ENCODE results near the gene KRT82.

Gene KRT82

DNA sequence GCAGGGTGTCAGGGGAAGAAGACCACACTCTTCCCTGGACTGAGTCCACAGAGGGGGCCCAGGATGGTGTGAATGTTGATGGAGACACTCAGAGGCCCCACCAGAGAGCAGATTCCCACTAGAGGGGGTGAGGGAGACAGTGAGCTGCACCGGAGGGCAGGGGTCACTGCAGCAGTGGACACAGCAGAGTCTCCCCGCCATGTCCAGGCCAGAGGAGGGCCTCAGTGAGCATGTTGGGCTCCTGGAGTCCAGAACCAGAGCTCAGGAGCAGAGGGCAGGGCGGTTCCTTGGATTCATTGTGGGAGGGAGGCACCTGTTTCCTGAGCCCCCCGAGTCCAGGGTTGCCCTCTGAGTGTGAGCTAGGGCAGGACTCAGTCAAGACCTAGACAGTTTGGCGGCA is 1.8 kb upstream of the KRT82 start:
- TF ChIP-seq CTCF (IDR thresholded peaks at IDR 0.05; ENCODE audit: borderline replicate concordance, insufficient read depth, low read depth, low read length), result no peak
- no peak overlapping the region for H3K4me3 ChIP-seq (ENCODE audit: low read depth, low read length)

DNA sequence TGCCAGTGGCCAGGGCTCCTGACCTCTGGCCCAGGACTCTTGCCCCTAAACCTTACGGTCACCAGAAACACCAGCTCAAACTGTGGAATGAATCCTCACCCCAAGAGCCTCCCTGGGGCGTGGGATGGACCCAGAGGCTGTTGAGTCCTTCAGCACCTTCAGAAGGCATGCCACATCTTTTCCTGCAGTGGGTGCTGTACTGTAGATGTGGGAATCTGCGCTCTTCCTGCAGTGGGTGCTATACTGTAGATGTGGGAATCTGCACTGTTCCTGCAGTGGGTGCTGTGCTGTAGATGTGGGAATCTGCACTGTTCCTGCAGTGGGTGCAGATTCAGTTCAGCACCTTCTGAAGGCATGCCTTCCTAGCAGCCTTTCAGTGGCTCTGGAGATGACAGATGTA is 1.2 kb downstream of the KRT82 start:
- no peak for TF ChIP-seq CTCF (IDR thresholded peaks at IDR 0.05; ENCODE audit: borderline replicate concordance, insufficient read depth, low read depth, low read length)
- no peak overlapping the region for H3K4me3 ChIP-seq (ENCODE audit: low read depth, low read length)

- TF ChIP-seq CTCF (IDR thresholded peaks at IDR 0.05; ENCODE audit: borderline replicate concordance, insufficient read depth, low read depth, low read length), result no peak
Measured at GRCh38 chr12:52403561-52403960, 2.6 kb downstream of the KRT82 start.

GRCh38 chr12:52402873-52403540 is 3.1 kb downstream of the KRT82 start:
- TF ChIP-seq CTCF (IDR thresholded peaks at IDR 0.05; ENCODE audit: borderline replicate concordance, insufficient read depth, low read depth, low read length), result no peak

More at GRCh38 chr12:52403561-52403960, 2.6 kb downstream of the KRT82 start:
- no peak overlapping the region for H3K4me3 ChIP-seq (ENCODE audit: low read depth, low read length)

DNA sequence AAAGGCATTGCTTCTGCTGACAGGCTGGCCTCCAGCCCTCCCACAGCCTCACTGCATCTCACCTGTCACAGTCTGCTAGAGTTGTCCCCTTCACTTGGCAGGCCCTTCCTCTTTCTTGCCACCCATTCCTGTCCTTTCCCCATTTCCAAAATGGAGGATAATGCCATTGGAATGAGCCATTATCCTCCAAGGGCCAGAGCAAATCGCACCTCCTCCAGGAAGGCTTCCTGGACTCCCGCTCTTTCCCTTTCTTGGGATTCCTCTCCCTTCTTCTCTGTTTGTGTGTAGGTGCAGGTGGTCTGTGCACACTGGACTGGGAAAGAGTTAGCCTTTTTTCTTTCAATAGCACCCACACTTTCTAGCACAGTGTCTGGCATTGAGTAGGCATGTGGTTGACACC is 3.8 kb downstream of the KRT82 start:
- TF ChIP-seq CTCF (IDR thresholded peaks at IDR 0.05; ENCODE audit: borderline replicate concordance, insufficient read depth, low read depth, low read length), result no peak

More at GRCh38 chr12:52402873-52403540, 3.1 kb downstream of the KRT82 start:
- H3K4me3 ChIP-seq (ENCODE audit: low read depth, low read length), result no peak overlapping the region

GRCh38 chr12:52401926-52402325 is 4.2 kb downstream of the KRT82 start:
- no peak overlapping the region for H3K4me3 ChIP-seq (ENCODE audit: low read depth, low read length)
- TF ChIP-seq CTCF (IDR thresholded peaks at IDR 0.05; ENCODE audit: borderline replicate concordance, insufficient read depth, low read depth, low read length), result no peak

More for the DNA sequence above, 3.8 kb downstream of the KRT82 start:
- no peak overlapping the region for H3K4me3 ChIP-seq (ENCODE audit: low read depth, low read length)

- no peak overlapping the region for H3K4me3 ChIP-seq (ENCODE audit: low read depth, low read length)
- no peak for TF ChIP-seq CTCF (IDR thresholded peaks at IDR 0.05; ENCODE audit: borderline replicate concordance, insufficient read depth, low read depth, low read length)
Measured at GRCh38 chr12:52401526-52401925, 4.6 kb downstream of the KRT82 start.
